ENCODE data around the gene CLCN2.
A peak's percentile ranks its signal among the peaks of the same experiment; 100 is the strongest.

CLCN2 gene

GRCh38 chr3:184380185-184380626 is 18.8 kb upstream of the CLCN2 start:
- DNase-seq = peak; percentile 7

- no peak for DNase-seq
Measured at GRCh38 chr3:184379358-184380184, 18.2 kb upstream of the CLCN2 start, which contains the start of gene CHRD. TSS of gene CHRD (plus strand) at chr3:184380054. CDS start at chr3:184380319, 265 bp downstream.

- DNase-seq = no peak
Measured at GRCh38 chr3:184378651-184379357, 17.4 kb upstream of the CLCN2 start.

GRCh38 chr3:184377882-184378445 is 16.6 kb upstream of the CLCN2 start, which contains the start of gene THPO:
TSS of gene THPO (minus strand) at chr3:184378207. CDS start at chr3:184376259, 1,948 bp downstream.
- no peak for DNase-seq

- DNase-seq = no peak
Measured at GRCh38 chr3:184377374-184377773, 16.0 kb upstream of the CLCN2 start.

GRCh38 chr3:184375747-184376461 is 14.5 kb upstream of the CLCN2 start:
- no peak for DNase-seq

GRCh38 chr3:184373422-184373821 is 12.0 kb upstream of the CLCN2 start:
- no peak for DNase-seq

- DNase-seq = no peak
Measured at GRCh38 chr3:184372911-184373310, 11.5 kb upstream of the CLCN2 start.

GRCh38 chr3:184372296-184372821 is 11.0 kb upstream of the CLCN2 start:
- DNase-seq = no peak

GRCh38 chr3:184371570-184372018 is 10.2 kb upstream of the CLCN2 start:
- DNase-seq = peak; percentile 84

GRCh38 chr3:184368586-184369183 is 7.3 kb upstream of the CLCN2 start:
- no peak for DNase-seq

GRCh38 chr3:184368116-184368515 is 6.7 kb upstream of the CLCN2 start:
- DNase-seq = no peak

- no peak for DNase-seq
Measured at GRCh38 chr3:184366619-184367289, 5.3 kb upstream of the CLCN2 start.

GRCh38 chr3:184362668-184363546 is 1.5 kb upstream of the CLCN2 start:
- peak; percentile 96 for DNase-seq

- DNase-seq = peak; percentile 64
Measured at GRCh38 chr3:184361932-184362667, 695 bp upstream of the CLCN2 start.

GRCh38 chr3:184360929-184361531 is 375 bp downstream of the CLCN2 start:
- DNase-seq = no peak

- DNase-seq = no peak
Measured at GRCh38 chr3:184360070-184360928, 1.1 kb downstream of the CLCN2 start.

- DNase-seq = no peak
Measured at GRCh38 chr3:184359610-184360009, 1.8 kb downstream of the CLCN2 start.

All from NCI-H1694 (cell line).